SK-N-SH (cell line): ENCODE data around the gene TOLLIP. TPM values are rescaled to one million over a fixed set of nuclear protein-coding genes. Genes with fewer than 3 reads are reported as not detected.

Experiments used
- CTCF ChIA-PET: fragments of 300-600, 350-600 bp; formaldehyde crosslinking; extraction: SDS; loops from one replicate; lab custom pipeline; 2021; lab: Yijun Ruan, JAX
- POLR2A ChIA-PET: fragments of 350-600 bp; sonication (Branson Sonifier 250); formaldehyde crosslinking; extraction: SDS; loops from one replicate; lab custom pipeline; 2020; ENCODE audit warnings: antibody characterized with exemption, inconsistent platforms; lab: Yijun Ruan, JAX
- DNase-seq: peaks from one replicate; pipeline ENCODE4 v3.0.0; 2012
- H2AFZ ChIP-seq: fragments of 200-600 bp; sonication (generic); 2 replicates; pipeline ENCODE4 v1.8.1; 2016; ENCODE audit warnings: antibody characterized with exemption, mild to moderate bottlenecking, low read depth
- H3F3A ChIP-seq: fragments of 200-600 bp; sonication (generic); replicated peaks from 2 replicates; pipeline ENCODE3; 2016; ENCODE audit warnings: antibody characterized with exemption, mild to moderate bottlenecking; ENCODE audit not compliant: insufficient read depth
- H3K27ac ChIP-seq, 2 experiments: fragments of 200-500 bp in 1 of 2; fragments of 200-600 bp in 1 of 2; sonication (Bioruptor generic) in 1 of 2; sonication (generic), shearing (Covaris generic) in 1 of 2; 2 replicates each; pipeline versions ENCODE4 v1.5.1 to v1.6.1; 2014 to 2016; ENCODE audit warnings: low read depth in 2 of 2, inconsistent platforms in 1 of 2, low read length in 1 of 2, mild to moderate bottlenecking in 1 of 2, mixed read lengths in 1 of 2
- H3K27me3 ChIP-seq: fragments of 200-600 bp; sonication (generic), shearing (Covaris generic); 2 replicates; pipeline ENCODE4 v1.6.1; 2016; ENCODE audit warnings: mixed run types; ENCODE audit not compliant: insufficient read depth
- H3K36me3 ChIP-seq, 2 experiments: fragments of 200-500 bp in 1 of 2; fragments of 200-600 bp in 1 of 2; sonication (Bioruptor generic) in 1 of 2; sonication (generic) in 1 of 2; replicated peaks in 1 of 2; 2 replicates each; pipeline versions ENCODE3 to v1.5.1; 2014 to 2016; ENCODE audit warnings: low read length in 1 of 2, mild to moderate bottlenecking in 1 of 2; ENCODE audit not compliant: insufficient read depth in 2 of 2, control insufficient read depth in 1 of 2
- H3K4me1 ChIP-seq, 2 experiments: fragments of 200-500 bp in 1 of 2; fragments of 200-600 bp in 1 of 2; sonication (Bioruptor generic) in 1 of 2; sonication (generic), shearing (Covaris generic) in 1 of 2; 2 replicates each; pipeline versions ENCODE4 v1.5.1 to v1.6.1; 2014 to 2016; ENCODE audit warnings: low read depth in 1 of 2, low read length in 1 of 2, mixed run types in 1 of 2; ENCODE audit not compliant: insufficient read depth in 2 of 2, control insufficient read depth in 1 of 2
- H3K4me2 ChIP-seq: fragments of 200-600 bp; sonication (generic), shearing (Covaris generic); 2 replicates; pipeline ENCODE4 v1.6.1; 2017; ENCODE audit warnings: mixed run types
- H3K4me3 ChIP-seq, 2 experiments: fragments of 200-500 bp in 1 of 2; fragments of 200-600 bp in 1 of 2; sonication (Bioruptor generic) in 1 of 2; sonication (generic), shearing (Covaris generic) in 1 of 2; 2 replicates each; pipeline versions ENCODE4 v1.5.1 to v1.8.1; 2014 to 2016; ENCODE audit warnings: low read depth in 2 of 2, inconsistent platforms in 1 of 2, low read length in 1 of 2, mild to moderate bottlenecking in 1 of 2, mixed read lengths in 1 of 2, moderate library complexity in 1 of 2
- H3K79me2 ChIP-seq: fragments of 200-600 bp; sonication (generic); 2 replicates; pipeline ENCODE4 v1.8.1; 2017; ENCODE audit warnings: mild to moderate bottlenecking; ENCODE audit not compliant: insufficient read depth
- H3K9ac ChIP-seq: fragments of 200-600 bp; sonication (generic); 2 replicates; pipeline ENCODE4 v1.6.1; 2017; ENCODE audit warnings: mixed run types
- H3K9me2 ChIP-seq: fragments of 200-600 bp; sonication (generic); 2 replicates; pipeline ENCODE4 v1.6.1; 2017; ENCODE audit warnings: mixed run types
- H3K9me3 ChIP-seq: fragments of 200-600 bp; sonication (generic); 2 replicates; pipeline ENCODE4 v1.6.1; 2017; ENCODE audit warnings: mixed run types, mild to moderate bottlenecking, moderate library complexity
- H4K20me1 ChIP-seq: fragments of 200-600 bp; sonication (generic); 2 replicates; pipeline ENCODE4 v1.6.1; 2017; ENCODE audit warnings: mild to moderate bottlenecking, mixed run types; ENCODE audit not compliant: insufficient read depth
- CHD2 ChIP-seq: fragments of 150-350 bp; IDR thresholded peaks from 2 replicates; pipeline ENCODE4 v1.6.1; 2018; ENCODE audit warnings: low read length; ENCODE audit not compliant: partially characterized antibody
- EP300 ChIP-seq, 2 experiments: IDR thresholded peaks; 2 replicates each; pipeline versions ENCODE4 v1.4.0 to v1.6.1; 2012; ENCODE audit warnings: borderline replicate concordance in 1 of 2, low read depth in 1 of 2, low read length in 1 of 2
- FOSL2 ChIP-seq: IDR thresholded peaks from 2 replicates; pipeline ENCODE4 v1.4.0; 2012; ENCODE audit warnings: low read depth, mild to moderate bottlenecking, moderate library complexity, borderline replicate concordance
- FOXJ3 ChIP-seq: sonication (generic); formaldehyde crosslinking; IDR thresholded peaks from 2 replicates; pipeline ENCODE4 v1.5.1; 2020; ENCODE audit warnings: mild to moderate bottlenecking, missing genetic modification reagents
- GABPA ChIP-seq: IDR thresholded peaks from 2 replicates; pipeline ENCODE4 v1.4.0; 2012; ENCODE audit warnings: low read depth, mild to moderate bottlenecking
- NFIC ChIP-seq: IDR thresholded peaks from 2 replicates; pipeline ENCODE4 v1.4.0; 2012; ENCODE audit warnings: borderline replicate concordance
- RCOR1 ChIP-seq: fragments of 150-350 bp; IDR thresholded peaks from 2 replicates; pipeline ENCODE4 v1.6.1; 2017; ENCODE audit warnings: antibody characterized with exemption, low read length
- RXRA ChIP-seq: IDR thresholded peaks from 2 replicates; pipeline ENCODE4 v1.4.0; 2012; ENCODE audit warnings: low read depth, mild to moderate bottlenecking, borderline replicate concordance
- whole genome bisulfite sequencing: methylation state at CpG from one replicate; pipeline ENCODE4 v1.1.6; 2017; ENCODE audit warnings: low lambda C conversion rate; 5-methylcytosine and 5-hydroxymethylcytosine counted together
- polyA plus RNA-seq, 3 experiments: library from polyadenylated mRNA; depleted of rRNA; stranded (reverse); fragments of >200 nt; gene quantifications; 2 replicates each; pipeline ENCODE4 v1.2.3, GENCODE V29; 2012
- TF ChIP-seq, protein P1 (sequence below): IDR thresholded peaks from 2 replicates; pipeline ENCODE4; 2012

Gene TOLLIP
- polyA plus RNA-seq, 1 of the 3 experiments (the other 2 are of a cell fraction), result 55.4 TPM

DNA sequence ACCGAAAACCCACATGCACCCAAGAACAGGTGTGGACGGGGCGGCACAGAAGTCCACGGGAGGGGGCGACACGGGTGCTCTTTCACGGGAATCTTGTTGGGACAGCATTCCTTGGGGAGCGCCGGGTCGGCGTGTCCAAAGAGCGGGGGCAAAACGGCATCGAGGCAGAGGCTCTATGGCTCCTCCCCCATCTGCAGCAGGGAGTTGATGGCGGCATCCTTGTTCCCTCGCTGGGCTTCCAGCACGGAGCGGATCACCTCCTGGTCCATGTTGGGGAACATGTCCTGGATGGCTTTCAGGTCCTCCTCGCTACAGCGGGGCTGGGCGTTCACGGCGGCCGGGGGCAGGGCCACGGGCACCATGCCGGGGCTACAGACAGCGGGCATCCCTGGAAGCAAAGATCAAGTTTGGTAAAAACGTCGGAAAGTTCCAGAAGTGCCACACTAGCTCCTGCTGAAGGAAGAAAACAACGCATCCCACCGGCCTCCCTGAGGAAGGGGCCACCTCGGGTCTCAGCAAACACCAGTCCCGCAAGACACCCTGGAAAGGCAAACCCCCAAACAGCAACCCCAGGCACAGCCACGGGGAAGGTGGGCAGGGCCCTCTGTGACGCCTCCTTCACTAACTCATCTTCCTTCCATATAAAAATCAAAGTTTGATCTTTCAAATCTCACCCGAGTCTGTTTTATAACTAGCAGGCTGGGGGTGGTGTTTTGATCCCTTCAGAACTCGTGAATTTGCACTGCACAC is 32.4 kb downstream of the TOLLIP start:
- TF ChIP-seq FOSL2 (no peak), FOXJ3 (CRISPR knock-in tag) (no peak), NFIC (no peak), RCOR1 (no peak), RXRA (no peak)
- no peak for DNase-seq
- POLR2A ChIA-PET, result interaction anchor here (1.2 kb wide), 1 partner anchor 14 kb away, joined by 3 read pairs; no protein-coding TSS in a partner anchor
- H3K9me2 ChIP-seq, result no peaks in the 10 kb centered on the region
- peaks cover 0 to 19% of the 10 kb centered on the region in 2 experiments; a peak in 1 of 4 replicates for H3K4me1 ChIP-seq
- no peaks in the 10 kb centered on the region for H4K20me1 ChIP-seq
- H3K36me3 ChIP-seq, result peaks cover 0 to 61% of the 10 kb centered on the region in 2 experiments
- CTCF ChIA-PET, result interaction anchor here (1.4 kb wide), 1 partner anchor 297 kb away, joined by 5 read pairs; no protein-coding TSS in a partner anchor
- 97% methylated on average over 28 of the region's 37 CpGs for WGBS
- no peaks in the 10 kb centered on the region for H3K79me2 ChIP-seq
- peak overlapping the region in 1 of 2 experiments; percentile 81; a peak in 1 of 4 replicates for H3K27ac ChIP-seq
- no peak overlapping the region for H3K4me2 ChIP-seq
- H3K4me3 ChIP-seq, result no peak overlapping the region
- H3K27me3 ChIP-seq, result no peaks in the 10 kb centered on the region
- H3K9ac ChIP-seq, result no peak overlapping the region
- no peak overlapping the region for H2AFZ ChIP-seq
- H3F3A ChIP-seq, result peaks cover 1% of the 10 kb centered on the region
- no peaks in the 10 kb centered on the region for H3K9me3 ChIP-seq

DNA sequence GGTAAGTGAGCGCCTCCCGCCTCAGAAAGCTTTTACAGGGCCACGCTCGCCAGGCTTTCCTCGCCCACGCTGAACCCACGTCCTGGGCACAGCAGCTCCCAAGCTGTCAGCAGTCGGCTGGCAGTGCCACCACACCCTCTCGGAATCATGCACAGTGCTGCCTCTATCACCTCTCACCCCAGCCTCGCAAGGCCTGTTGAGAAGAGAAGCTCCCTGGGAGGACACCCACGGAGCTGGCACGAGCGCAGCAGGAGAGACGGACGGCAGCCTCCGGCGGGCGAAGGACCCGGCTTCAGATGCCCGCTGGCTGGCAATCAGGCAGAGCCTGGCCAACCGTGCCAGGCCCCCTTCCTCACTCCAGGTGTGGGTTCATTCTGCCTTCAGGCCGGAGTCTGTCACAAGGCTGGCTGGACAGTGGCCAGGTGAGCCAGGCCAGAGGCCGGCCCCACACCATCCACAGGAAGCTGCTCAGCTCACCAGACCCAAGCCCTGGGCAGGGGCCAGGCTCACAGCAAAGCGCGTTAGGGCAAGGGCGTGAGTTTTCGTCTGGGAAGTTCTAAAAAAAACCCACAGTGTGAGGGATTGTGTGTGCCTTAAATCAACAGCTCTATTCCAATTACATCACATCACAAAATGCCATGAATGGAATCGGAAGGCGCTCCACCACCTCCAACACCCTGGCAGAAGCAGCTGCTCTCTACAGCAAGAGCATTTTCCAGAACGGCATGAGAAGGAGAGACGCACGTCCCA is 33.2 kb downstream of the TOLLIP start:
- POLR2A ChIA-PET, result interaction anchor here (1.2 kb wide), 1 partner anchor 13 kb away, joined by 3 read pairs; no protein-coding TSS in a partner anchor
- TF ChIP-seq GABPA (no peak), CHD2 (no peak), EP300 (IDR thresholded peaks at IDR 0.05; ENCODE audit: borderline replicate concordance in 1 of 2, low read depth in 1 of 2, low read length in 1 of 2) (peak in 1 of 2 experiments; percentile 35; a peak in 1 of 4 replicates)
- Histone ChIP-seq H3K4me1 (peaks cover 0 to 19% of the 10 kb centered on the region in 2 experiments; a peak in 1 of 4 replicates), H3K27ac (peak overlapping the region in 1 of 2 experiments; percentile 81; a peak in 1 of 4 replicates), H3K79me2 (no peaks in the 10 kb centered on the region), H3K4me3 (no peak overlapping the region), H3F3A (no peaks in the 10 kb centered on the region), H3K9me2 (no peaks in the 10 kb centered on the region), H3K27me3 (no peaks in the 10 kb centered on the region), H3K4me2 (no peak overlapping the region), H4K20me1 (no peaks in the 10 kb centered on the region), H3K9ac (no peak overlapping the region), H3K9me3 (no peaks in the 10 kb centered on the region), H2AFZ (no peak overlapping the region), H3K36me3 (peaks cover 0 to 53% of the 10 kb centered on the region in 2 experiments)
- peak; percentile 58 for DNase-seq
- WGBS, result 91% methylated on average over 24 of the region's 32 CpGs
- CTCF ChIA-PET, result interaction anchor here (1.4 kb wide), 1 partner anchor 298 kb away, joined by 5 read pairs; no protein-coding TSS in a partner anchor

DNA sequence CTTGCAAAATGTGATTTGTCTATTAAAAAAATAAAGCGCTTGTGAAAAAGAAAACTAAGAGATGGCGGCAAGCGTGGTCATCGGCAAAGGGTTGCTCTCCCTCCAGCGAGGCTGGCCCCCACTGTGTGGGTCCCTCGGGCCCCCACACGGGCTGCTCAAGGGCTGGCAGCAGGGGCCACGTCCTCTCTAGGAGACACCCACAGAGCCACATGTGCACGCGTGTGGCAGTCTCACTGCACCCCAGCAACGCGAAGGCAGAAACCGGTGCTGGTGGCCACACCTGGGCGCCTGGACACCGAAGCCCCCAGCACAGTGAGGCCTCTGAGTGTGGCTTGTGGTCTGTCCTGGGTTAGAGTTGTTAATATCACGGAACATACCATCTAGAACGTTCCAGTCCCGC is 34.4 kb downstream of the TOLLIP start:
- Histone ChIP-seq H3K9me3 (no peaks in the 10 kb centered on the region), H3K36me3 (peaks cover 0 to 41% of the 10 kb centered on the region in 2 experiments), H3K4me1 (peaks cover 0 to 19% of the 10 kb centered on the region in 2 experiments; a peak in 1 of 4 replicates), H3K4me3 (no peak overlapping the region), H3F3A (no peaks in the 10 kb centered on the region), H3K9ac (no peak overlapping the region), H3K9me2 (no peaks in the 10 kb centered on the region), H3K4me2 (no peak overlapping the region), H4K20me1 (no peaks in the 10 kb centered on the region), H2AFZ (no peak overlapping the region), H3K27ac (no peak overlapping the region), H3K79me2 (no peaks in the 10 kb centered on the region), H3K27me3 (no peaks in the 10 kb centered on the region)
- no peak for DNase-seq
- ChIA-PET CTCF (no interaction called here), POLR2A (no interaction called here)
- TF ChIP-seq, protein P1, sequence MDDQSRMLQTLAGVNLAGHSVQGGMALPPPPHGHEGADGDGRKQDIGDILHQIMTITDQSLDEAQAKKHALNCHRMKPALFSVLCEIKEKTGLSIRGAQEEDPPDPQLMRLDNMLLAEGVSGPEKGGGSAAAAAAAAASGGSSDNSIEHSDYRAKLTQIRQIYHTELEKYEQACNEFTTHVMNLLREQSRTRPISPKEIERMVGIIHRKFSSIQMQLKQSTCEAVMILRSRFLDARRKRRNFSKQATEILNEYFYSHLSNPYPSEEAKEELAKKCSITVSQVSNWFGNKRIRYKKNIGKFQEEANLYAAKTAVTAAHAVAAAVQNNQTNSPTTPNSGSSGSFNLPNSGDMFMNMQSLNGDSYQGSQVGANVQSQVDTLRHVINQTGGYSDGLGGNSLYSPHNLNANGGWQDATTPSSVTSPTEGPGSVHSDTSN, result no peak
- 100% methylated on average over 7 of the region's 18 CpGs for WGBS
